Stimulated activated CD4-positive, alpha-beta T cell treated with anti-CD3 and anti-CD28 coated beads, Interleukin-12 subunit alpha, Interleukin-12 subunit beta, amount 100 ng/mL, for 24 hours (primary cell): ENCODE measurements around the gene CARM1.
"Not testable (repeated sequence)": the region's sequence is repeated elsewhere in the genome, so short reads cannot be mapped to it uniquely, and the experiment has no call there.

Experiments used
- DNase-seq, 2 experiments: peaks; one replicate each; pipeline ENCODE4 v3.0.0-alpha.2; 2020; ENCODE audit warnings: low read depth in 2 of 2

CARM1 gene

DNA sequence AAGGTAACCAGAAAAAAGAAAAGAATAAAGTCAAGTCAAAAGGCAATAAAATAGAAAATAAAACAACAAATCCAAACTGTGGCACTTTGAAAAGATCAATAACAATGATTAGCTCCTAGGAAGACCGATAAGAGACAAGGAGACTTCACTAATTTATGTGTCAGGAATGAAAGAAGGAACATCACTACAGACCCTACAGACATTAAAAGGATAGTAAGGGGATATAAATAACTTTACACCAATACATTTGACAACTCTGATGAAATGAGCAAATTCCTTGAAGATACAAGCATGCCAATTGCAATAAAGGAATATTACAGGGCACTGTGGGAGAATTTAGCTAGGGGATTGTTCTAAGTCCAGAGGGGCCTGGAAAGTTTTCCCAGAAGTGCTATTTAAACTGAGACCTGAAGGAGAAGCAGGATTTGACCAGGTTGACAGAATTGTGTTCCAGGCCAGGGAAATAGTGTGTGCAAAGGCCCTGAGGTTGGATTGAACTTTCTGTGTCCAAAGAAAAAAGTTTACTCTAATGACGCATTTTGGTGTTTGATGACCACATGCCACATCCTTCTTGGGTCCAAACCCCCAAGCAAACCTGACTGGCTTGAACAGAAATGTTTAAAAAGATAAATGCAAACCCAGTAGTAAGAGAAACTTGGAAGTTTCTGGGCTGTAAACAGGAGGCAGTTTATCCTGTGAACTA is 24.7 kb upstream of the CARM1 start:
- no peak for DNase-seq

- no peak for DNase-seq
Observed at GRCh38 chr19:10848230-10848856, 23.0 kb upstream of the CARM1 start, which contains the start of gene C19orf38. Gene C19orf38, plus strand, starts transcription at chr19:10848415. Its CDS starts 94 bp downstream, at chr19:10848509.

- DNase-seq, result no peak
Observed at GRCh38 chr19:10850631-10851030, 20.7 kb upstream of the CARM1 start.

GRCh38 chr19:10852098-10852800 is 19.1 kb upstream of the CARM1 start:
- no peak for DNase-seq

- DNase-seq, result no peak
Observed at GRCh38 chr19:10852941-10853340, 18.4 kb upstream of the CARM1 start.

GRCh38 chr19:10854350-10855089 is 16.8 kb upstream of the CARM1 start:
- DNase-seq, result no peak

- no peak for DNase-seq
Observed at GRCh38 chr19:10855879-10856522, 15.4 kb upstream of the CARM1 start.

DNA sequence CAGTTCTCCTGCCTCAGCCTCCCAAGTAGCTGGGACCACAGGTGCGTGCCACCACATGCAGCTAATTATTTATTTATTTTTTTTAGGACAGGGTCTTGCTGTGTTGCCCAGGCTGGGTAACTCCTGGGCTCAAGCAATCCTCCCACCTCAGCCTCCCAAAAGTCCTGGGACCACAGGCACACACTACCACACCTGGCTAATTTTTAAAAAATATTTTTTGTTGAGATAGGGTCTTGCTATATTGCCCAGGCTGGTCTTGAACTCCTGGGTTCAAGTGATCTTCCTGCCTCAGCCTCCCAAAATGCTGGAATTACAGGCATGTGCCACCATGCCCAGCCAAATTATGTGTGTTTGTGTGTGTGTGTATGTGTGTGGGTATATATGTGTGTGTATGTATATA is 14.5 kb upstream of the CARM1 start:
- DNase-seq, result not testable (repeated sequence)

GRCh38 chr19:10858204-10858828 is 13.0 kb upstream of the CARM1 start:
- no peak for DNase-seq

- DNase-seq, result peak in 1 of 2 experiments; percentile 24
Observed at GRCh38 chr19:10861103-10861651, 10.2 kb upstream of the CARM1 start.

DNA sequence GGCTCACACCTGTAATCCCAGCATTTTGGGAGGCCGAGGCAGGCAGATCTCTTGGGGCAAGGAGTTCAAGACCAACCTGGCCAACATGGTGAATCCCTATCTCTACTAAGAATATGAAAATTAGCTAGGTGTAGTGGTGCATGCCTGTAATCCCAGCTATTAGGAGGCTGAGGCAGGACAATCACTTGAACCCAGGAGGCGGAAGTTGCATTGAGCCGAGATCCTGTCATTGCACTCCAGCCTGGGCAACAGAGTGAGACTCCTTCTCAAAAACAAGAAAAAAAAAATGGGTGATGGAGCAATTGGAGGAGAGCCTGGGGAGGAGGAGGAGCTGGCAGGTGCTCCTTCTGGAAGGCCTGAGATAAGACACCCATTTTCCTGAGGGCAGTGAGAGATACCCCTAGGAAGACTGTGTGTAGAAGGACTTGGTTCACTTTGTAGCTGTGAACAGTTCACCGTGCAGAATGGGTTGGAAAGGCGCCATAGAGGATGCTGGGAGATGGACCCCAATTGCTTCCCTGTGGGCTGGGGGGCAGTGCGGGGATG is 8.7 kb upstream of the CARM1 start:
- DNase-seq, result no peak

DNA sequence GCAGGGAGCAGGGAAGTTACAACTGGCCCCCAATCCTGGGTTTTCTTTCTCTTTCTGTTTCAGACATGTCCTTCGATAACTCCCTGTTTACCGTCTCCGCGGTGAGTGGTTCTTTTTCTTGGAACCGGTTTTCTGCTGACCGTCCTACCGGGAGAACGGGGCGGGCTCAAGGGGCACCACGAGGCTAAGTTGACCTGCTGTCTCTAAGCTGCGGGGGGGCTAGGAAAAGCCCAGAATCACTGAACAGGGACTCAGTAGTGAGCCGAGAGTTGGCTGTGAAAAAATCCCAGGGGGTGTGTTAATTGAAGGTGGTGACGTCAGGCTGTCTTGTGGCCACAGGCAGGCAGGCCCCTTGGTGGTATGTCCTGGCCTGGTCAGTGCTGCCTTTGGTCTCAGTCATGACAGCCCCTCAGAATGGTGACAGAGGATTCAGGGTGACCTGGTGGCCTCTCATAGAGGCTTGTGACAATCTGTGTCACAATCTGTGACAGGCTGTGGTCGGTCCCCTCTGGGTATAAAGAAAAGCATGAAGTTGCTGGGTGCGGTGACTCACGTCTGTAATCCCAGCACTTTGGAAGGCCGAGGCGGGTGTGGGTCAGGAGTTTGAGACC is 8.1 kb upstream of the CARM1 start:
- DNase-seq, result no peak

GRCh38 chr19:10864538-10864899 is 6.8 kb upstream of the CARM1 start:
- peak; percentile 70 to 86 for DNase-seq

- no peak for DNase-seq
Observed at GRCh38 chr19:10866495-10866894, 4.9 kb upstream of the CARM1 start.

DNA sequence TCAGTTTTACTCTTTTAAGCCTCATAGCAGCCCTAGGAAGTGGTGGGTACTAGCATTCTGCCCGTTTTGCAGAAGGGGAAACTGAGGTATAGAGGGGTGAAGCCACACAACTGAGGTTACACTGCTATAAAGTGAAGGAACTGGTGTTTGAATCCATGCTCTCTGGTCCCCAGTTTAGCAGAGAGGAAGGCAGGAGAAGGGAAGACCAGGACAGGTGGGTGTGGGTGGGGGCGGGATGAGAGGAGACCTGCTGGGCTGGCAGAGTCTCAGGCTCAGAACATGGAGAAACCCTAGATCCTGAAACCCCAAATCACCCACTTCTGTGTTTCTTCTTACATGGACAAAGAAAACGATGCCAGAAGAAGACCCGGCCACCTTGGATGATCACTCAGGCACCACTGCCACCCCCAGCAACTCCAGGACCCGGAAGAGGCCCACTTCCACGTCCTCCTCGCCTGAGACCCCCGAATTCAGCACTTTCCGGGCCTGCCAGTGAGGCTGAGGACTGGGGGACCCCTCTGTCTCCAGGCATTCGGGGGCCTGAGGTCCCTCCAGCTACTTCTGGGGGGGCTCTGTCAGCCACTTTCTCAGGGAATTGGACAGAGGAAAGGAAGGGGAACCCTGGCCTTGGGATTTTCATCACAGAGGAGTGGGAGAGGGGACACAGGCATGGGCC is 2.3 kb upstream of the CARM1 start:
- no peak for DNase-seq

- not testable (repeated sequence) for DNase-seq
Observed at GRCh38 chr19:10869872-10870311, 1.5 kb upstream of the CARM1 start.

- no peak for DNase-seq
Observed at GRCh38 chr19:10870501-10870954, 825 bp upstream of the CARM1 start.

- DNase-seq, result peak in 1 of 2 experiments; percentile 12
Observed at GRCh38 chr19:10871711-10872545, 575 bp downstream of the CARM1 start.
